H1 (cell line): ENCODE data around the gene NCBP1.

Experiments
- ATF3 ChIP-seq: IDR thresholded peaks from 2 replicates; pipeline ENCODE4 v1.6.1; 2011; ENCODE audit warnings: low read depth, mild to moderate bottlenecking, low read length; ENCODE audit not compliant: insufficient read depth
- CTCF ChIP-seq, 3 experiments: IDR thresholded peaks; 1 replicate in 2 of 3; 2 replicates in 1 of 3; pipeline versions ENCODE4 v1.5.1 to v1.6.1; 2011; ENCODE audit warnings: low read length in 3 of 3, mild to moderate bottlenecking in 3 of 3, inconsistent platforms in 2 of 3, low read depth in 1 of 3, moderate library complexity in 1 of 3; ENCODE audit not compliant: insufficient read depth in 1 of 3; ENCODE audit errors: control extremely low read depth in 1 of 3
- SUZ12 ChIP-seq: fragments of 200-600 bp; sonication (generic); IDR thresholded peaks from 2 replicates; pipeline ENCODE4 v1.6.1; 2012; ENCODE audit warnings: mild to moderate bottlenecking, inconsistent platforms, low read length, moderate library complexity, mixed read lengths

- TF ChIP-seq CTCF (IDR thresholded peaks at IDR 0.05; ENCODE audit: control extremely low read depth in 1 of 3, insufficient read depth in 1 of 3, low read depth in 1 of 3, low read length in 3 of 3) = no peak
- TF ChIP-seq SUZ12 = no peak
- TF ChIP-seq ATF3 = no peak
Observed at GRCh38 chr9:97721396-97721795, 87.8 kb downstream of the NCBP1 start.
